A549 (cell line): Measurements from ENCODE around the gene ARHGEF28.

Source experiments
- GATA3 ChIP-seq: IDR thresholded peaks from 2 replicates; pipeline ENCODE4 v1.6.1; 2012; ENCODE audit warnings: borderline replicate concordance
- HOXA7 ChIP-seq: fragments of 250-450 bp; sonication (Bioruptor Pico); IDR thresholded peaks from 2 replicates; pipeline ENCODE4 v1.5.0; 2020; ENCODE audit warnings: mild to moderate bottlenecking, moderate library complexity
- JUN ChIP-seq, 2 experiments: fragments of >200 bp; sonication (Bioruptor Twin); formaldehyde crosslinking; IDR thresholded peaks; 2 replicates in 1 of 2; 3 replicates in 1 of 2; pipeline ENCODE4 v1.6.1; 2016 to 2017
- KDM5A ChIP-seq: fragments of 200-600 bp; sonication (generic); IDR thresholded peaks from 2 replicates; pipeline ENCODE4 v1.6.1; 2016; ENCODE audit warnings: antibody characterized with exemption, mild to moderate bottlenecking
- MAZ ChIP-seq: fragments of 150-350 bp; IDR thresholded peaks from 2 replicates; pipeline ENCODE4 v1.6.1; 2014; ENCODE audit warnings: antibody characterized with exemption, low read depth, low read length, borderline replicate concordance
- MYC ChIP-seq: IDR thresholded peaks from 2 replicates; pipeline ENCODE4 v1.6.1; 2012; ENCODE audit warnings: mild to moderate bottlenecking, inconsistent platforms, low read length, improper control_type of control experiment, borderline replicate concordance
- PHF8 ChIP-seq: fragments of 200-600 bp; sonication (generic); IDR thresholded peaks from 2 replicates; pipeline ENCODE4 v1.6.1; 2016; ENCODE audit warnings: low read depth, mild to moderate bottlenecking, antibody characterized with exemption, moderate library complexity, borderline replicate concordance
- ZFP36 ChIP-seq: fragments of 450-650 bp; IDR thresholded peaks from 2 replicates; pipeline ENCODE4 v1.6.1; 2014; ENCODE audit warnings: borderline replicate concordance; ENCODE audit not compliant: partially characterized antibody
- TF ChIP-seq, protein P1 (sequence below): fragments of >200 bp; sonication (Bioruptor Twin); formaldehyde crosslinking; IDR thresholded peaks from 3 replicates; pipeline ENCODE4 v1.5.1; 2016
- TF ChIP-seq, protein P2 (sequence below): fragments of 450-650 bp; IDR thresholded peaks from 2 replicates; pipeline ENCODE4 v1.6.1; 2014; ENCODE audit warnings: antibody characterized with exemption

DNA sequence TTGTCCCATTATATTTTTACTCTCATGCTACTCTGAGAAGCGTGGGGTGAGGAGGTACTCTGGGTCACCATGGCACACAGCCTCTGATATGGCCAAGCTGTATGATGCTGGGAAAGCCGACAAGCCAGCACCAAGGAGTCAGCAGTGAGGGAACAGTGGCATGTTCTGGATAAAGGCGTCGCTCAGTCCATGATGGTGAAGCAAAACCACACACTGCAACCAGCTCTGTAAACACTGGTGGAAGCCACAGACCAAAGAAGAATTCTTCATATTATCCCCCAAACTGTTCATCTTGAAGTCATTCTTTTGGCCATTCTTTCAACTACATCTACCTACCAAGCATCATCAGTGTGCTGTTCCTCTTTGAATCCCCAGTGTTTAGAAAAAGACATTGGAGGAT is 264.6 kb downstream of the ARHGEF28 start:
- TF ChIP-seq, protein P1, sequence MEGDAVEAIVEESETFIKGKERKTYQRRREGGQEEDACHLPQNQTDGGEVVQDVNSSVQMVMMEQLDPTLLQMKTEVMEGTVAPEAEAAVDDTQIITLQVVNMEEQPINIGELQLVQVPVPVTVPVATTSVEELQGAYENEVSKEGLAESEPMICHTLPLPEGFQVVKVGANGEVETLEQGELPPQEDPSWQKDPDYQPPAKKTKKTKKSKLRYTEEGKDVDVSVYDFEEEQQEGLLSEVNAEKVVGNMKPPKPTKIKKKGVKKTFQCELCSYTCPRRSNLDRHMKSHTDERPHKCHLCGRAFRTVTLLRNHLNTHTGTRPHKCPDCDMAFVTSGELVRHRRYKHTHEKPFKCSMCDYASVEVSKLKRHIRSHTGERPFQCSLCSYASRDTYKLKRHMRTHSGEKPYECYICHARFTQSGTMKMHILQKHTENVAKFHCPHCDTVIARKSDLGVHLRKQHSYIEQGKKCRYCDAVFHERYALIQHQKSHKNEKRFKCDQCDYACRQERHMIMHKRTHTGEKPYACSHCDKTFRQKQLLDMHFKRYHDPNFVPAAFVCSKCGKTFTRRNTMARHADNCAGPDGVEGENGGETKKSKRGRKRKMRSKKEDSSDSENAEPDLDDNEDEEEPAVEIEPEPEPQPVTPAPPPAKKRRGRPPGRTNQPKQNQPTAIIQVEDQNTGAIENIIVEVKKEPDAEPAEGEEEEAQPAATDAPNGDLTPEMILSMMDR: no peak
- TF ChIP-seq MYC (no peak), PHF8 (no peak), JUN (IDR thresholded peaks at IDR 0.05) (no peak), ZFP36 (no peak), KDM5A (no peak), HOXA7 (CRISPR knock-in tag) (no peak), GATA3 (no peak), MAZ (no peak)
- TF ChIP-seq, protein P2, sequence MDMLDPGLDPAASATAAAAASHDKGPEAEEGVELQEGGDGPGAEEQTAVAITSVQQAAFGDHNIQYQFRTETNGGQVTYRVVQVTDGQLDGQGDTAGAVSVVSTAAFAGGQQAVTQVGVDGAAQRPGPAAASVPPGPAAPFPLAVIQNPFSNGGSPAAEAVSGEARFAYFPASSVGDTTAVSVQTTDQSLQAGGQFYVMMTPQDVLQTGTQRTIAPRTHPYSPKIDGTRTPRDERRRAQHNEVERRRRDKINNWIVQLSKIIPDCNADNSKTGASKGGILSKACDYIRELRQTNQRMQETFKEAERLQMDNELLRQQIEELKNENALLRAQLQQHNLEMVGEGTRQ: no peak
